BLaER1 (cell line): ENCODE data around the gene GMPR.
A peak's percentile ranks its signal among the peaks of the same experiment; 100 is the strongest.

ENCODE experiments used
- H3K27ac ChIP-seq: shearing (Covaris generic); formaldehyde crosslinking; 2 replicates; pipeline ENCODE4 v1.8.1; 2022
- H3K27me3 ChIP-seq: shearing (Covaris generic); formaldehyde crosslinking; 2 replicates; pipeline ENCODE4 v1.8.1; 2022
- H3K36me3 ChIP-seq: shearing (Covaris generic); formaldehyde crosslinking; 2 replicates; pipeline ENCODE4 v1.8.1; 2022
- H3K4me1 ChIP-seq: shearing (Covaris generic); formaldehyde crosslinking; 2 replicates; pipeline ENCODE4 v1.8.1; 2022
- H3K4me2 ChIP-seq: shearing (Covaris generic); formaldehyde crosslinking; 2 replicates; pipeline ENCODE4 v1.8.1; 2022
- H3K4me3 ChIP-seq: shearing (Covaris generic); formaldehyde crosslinking; 2 replicates; pipeline ENCODE4 v1.8.1; 2022
- H3K9ac ChIP-seq: shearing (Covaris generic); formaldehyde crosslinking; 2 replicates; pipeline ENCODE4 v1.8.1; 2022
- H3K9me3 ChIP-seq: shearing (Covaris generic); formaldehyde crosslinking; 2 replicates; pipeline ENCODE4 v1.8.1; 2022
- H4K20me1 ChIP-seq: shearing (Covaris generic); formaldehyde crosslinking; 2 replicates; pipeline ENCODE4 v1.8.1; 2022
- Cebpa-rat ChIP-seq: shearing (Covaris generic); IDR thresholded peaks from 2 replicates; pipeline ENCODE4 v1.8.1; 2022

Gene GMPR

GRCh38 chr6:16319813-16320532 lies 81.6 kb downstream of the GMPR start:
- Histone ChIP-seq H3K9me3 (no peaks in the 10 kb centered on the region), H3K27ac (peak overlapping the region; percentile 28), H3K4me3 (no peak overlapping the region), H4K20me1 (no peaks in the 10 kb centered on the region), H3K4me1 (peaks cover 72% of the 10 kb centered on the region), H3K9ac (no peak overlapping the region; the same call in 1 of the 2 replicates), H3K4me2 (peak overlapping the region; percentile 83), H3K36me3 (no peaks in the 10 kb centered on the region), H3K27me3 (no peaks in the 10 kb centered on the region)
- no peak for TF ChIP-seq Cebpa-rat

- H3K27me3 ChIP-seq = no peaks in the 10 kb centered on the region
- peaks cover 4% of the 10 kb centered on the region for H3K9me3 ChIP-seq
- peak overlapping the region; percentile 83 for H3K4me2 ChIP-seq
- H4K20me1 ChIP-seq = no peaks in the 10 kb centered on the region
- peaks cover 64% of the 10 kb centered on the region for H3K4me1 ChIP-seq
- no peak overlapping the region for H3K4me3 ChIP-seq
- H3K36me3 ChIP-seq = no peaks in the 10 kb centered on the region; the same call in 1 of the 2 replicates
- no peak for TF ChIP-seq Cebpa-rat
- H3K27ac ChIP-seq = peak overlapping the region; percentile 28
- no peak overlapping the region; the same call in 1 of the 2 replicates for H3K9ac ChIP-seq
Measured at GRCh38 chr6:16320533-16321340, 82.3 kb downstream of the GMPR start.

GRCh38 chr6:16321341-16321710 lies 82.9 kb downstream of the GMPR start:
- H4K20me1 ChIP-seq = no peaks in the 10 kb centered on the region
- H3K36me3 ChIP-seq = peaks cover 5% of the 10 kb centered on the region; the same call in 1 of the 2 replicates
- H3K27me3 ChIP-seq = no peaks in the 10 kb centered on the region
- H3K27ac ChIP-seq = no peak overlapping the region; the same call in 1 of the 2 replicates
- peaks cover 62% of the 10 kb centered on the region for H3K4me1 ChIP-seq
- no peak overlapping the region for H3K9ac ChIP-seq
- TF ChIP-seq Cebpa-rat = no peak
- peak overlapping the region; percentile 83 for H3K4me2 ChIP-seq
- peaks cover 10% of the 10 kb centered on the region for H3K9me3 ChIP-seq
- no peak overlapping the region for H3K4me3 ChIP-seq

- Histone ChIP-seq H3K27ac (no peak overlapping the region), H3K27me3 (no peaks in the 10 kb centered on the region), H3K9me3 (peaks cover 15% of the 10 kb centered on the region), H4K20me1 (no peaks in the 10 kb centered on the region), H3K9ac (no peak overlapping the region), H3K4me3 (no peak overlapping the region), H3K36me3 (peaks cover 10% of the 10 kb centered on the region; the same call in 1 of the 2 replicates), H3K4me1 (peaks cover 62% of the 10 kb centered on the region), H3K4me2 (peak overlapping the region; percentile 83)
- TF ChIP-seq Cebpa-rat = no peak
Measured at GRCh38 chr6:16321826-16322225, 83.4 kb downstream of the GMPR start.

GRCh38 chr6:16322666-16323312 lies 84.4 kb downstream of the GMPR start:
- Histone ChIP-seq H4K20me1 (no peaks in the 10 kb centered on the region), H3K9me3 (peaks cover 22% of the 10 kb centered on the region), H3K4me1 (peaks cover 62% of the 10 kb centered on the region), H3K27ac (no peak overlapping the region; the same call in 1 of the 2 replicates), H3K4me2 (peak overlapping the region; percentile 83), H3K36me3 (peaks cover 18% of the 10 kb centered on the region; the same call in 1 of the 2 replicates), H3K9ac (no peak overlapping the region), H3K4me3 (no peak overlapping the region), H3K27me3 (no peaks in the 10 kb centered on the region)
- TF ChIP-seq Cebpa-rat = peak; percentile 66

- Histone ChIP-seq H3K27ac (no peak overlapping the region), H4K20me1 (no peaks in the 10 kb centered on the region), H3K27me3 (no peaks in the 10 kb centered on the region), H3K4me3 (no peak overlapping the region), H3K36me3 (peaks cover 18% of the 10 kb centered on the region; the same call in 1 of the 2 replicates), H3K9me3 (peaks cover 22% of the 10 kb centered on the region), H3K9ac (no peak overlapping the region), H3K4me1 (peaks cover 51% of the 10 kb centered on the region), H3K4me2 (no peak overlapping the region)
- TF ChIP-seq Cebpa-rat = no peak
Measured at GRCh38 chr6:16324184-16324583, 85.8 kb downstream of the GMPR start.

- Histone ChIP-seq H4K20me1 (no peaks in the 10 kb centered on the region), H3K27me3 (no peaks in the 10 kb centered on the region), H3K36me3 (peaks cover 18% of the 10 kb centered on the region; the same call in 1 of the 2 replicates), H3K4me3 (no peak overlapping the region), H3K4me1 (peaks cover 51% of the 10 kb centered on the region), H3K4me2 (no peak overlapping the region), H3K27ac (no peak overlapping the region), H3K9me3 (peaks cover 22% of the 10 kb centered on the region), H3K9ac (no peak overlapping the region)
- no peak for TF ChIP-seq Cebpa-rat
Measured at GRCh38 chr6:16324606-16325225, 86.3 kb downstream of the GMPR start.

GRCh38 chr6:16326531-16326930 lies 88.1 kb downstream of the GMPR start:
- Histone ChIP-seq H3K4me3 (no peak overlapping the region), H3K27ac (no peak overlapping the region), H3K9ac (no peak overlapping the region), H3K4me1 (peaks cover 43% of the 10 kb centered on the region), H4K20me1 (no peaks in the 10 kb centered on the region), H3K4me2 (no peak overlapping the region), H3K27me3 (no peaks in the 10 kb centered on the region), H3K36me3 (peaks cover 18% of the 10 kb centered on the region; the same call in 1 of the 2 replicates), H3K9me3 (peaks cover 22% of the 10 kb centered on the region)
- no peak for TF ChIP-seq Cebpa-rat

- Histone ChIP-seq H4K20me1 (no peaks in the 10 kb centered on the region), H3K27ac (no peak overlapping the region), H3K36me3 (peaks cover 18% of the 10 kb centered on the region; the same call in 1 of the 2 replicates), H3K9ac (no peak overlapping the region), H3K4me3 (no peak overlapping the region), H3K9me3 (peaks cover 22% of the 10 kb centered on the region), H3K4me1 (peaks cover 43% of the 10 kb centered on the region), H3K4me2 (no peak overlapping the region), H3K27me3 (no peaks in the 10 kb centered on the region)
- TF ChIP-seq Cebpa-rat = no peak
Measured at GRCh38 chr6:16326971-16327776, 88.8 kb downstream of the GMPR start.
